Mucosa of rectum (tissue), 2 donors: ENCODE results near the gene SETD5.

Experiments used
- H3K27ac ChIP-seq, 2 donors: one replicate each; pipeline ENCODE4 v1.7.0; 2013; ENCODE audit warnings: inconsistent platforms in 2 of 2, low read depth in 2 of 2, low read length in 2 of 2
- H3K27me3 ChIP-seq, 2 donors: one replicate each; pipeline ENCODE4 v1.7.0; 2013; ENCODE audit warnings: low read length in 2 of 2; ENCODE audit not compliant: control insufficient read depth in 2 of 2, insufficient read depth in 2 of 2
- H3K36me3 ChIP-seq, 2 donors: one replicate each; pipeline ENCODE4 v1.7.0; 2013; ENCODE audit warnings: low read length in 2 of 2; ENCODE audit not compliant: control insufficient read depth in 2 of 2, insufficient read depth in 2 of 2
- H3K4me1 ChIP-seq, 2 donors: one replicate each; pipeline ENCODE4 v1.7.0; 2013; ENCODE audit warnings: low read length in 2 of 2, mild to moderate bottlenecking in 1 of 2; ENCODE audit not compliant: control insufficient read depth in 2 of 2, insufficient read depth in 2 of 2
- H3K4me3 ChIP-seq, 2 donors: one replicate each; pipeline ENCODE4 v1.7.0; 2013; ENCODE audit warnings: low read length in 2 of 2
- H3K9ac ChIP-seq, 2 donors: one replicate each; pipeline ENCODE4 v1.7.0; 2013; ENCODE audit warnings: low read length in 2 of 2, low read depth in 1 of 2, mild to moderate bottlenecking in 1 of 2
- H3K9me3 ChIP-seq, 2 donors: one replicate each; pipeline ENCODE4 v1.7.0; 2013; ENCODE audit warnings: low read length in 2 of 2; ENCODE audit not compliant: control insufficient read depth in 2 of 2
- donor health status: healthy.
- donor health status: Normal muscosa, but diverticular disease.

The SETD5 gene

GRCh38 chr3:9369508-9369907, 27.9 kb upstream of the SETD5 start:
- H3K9ac ChIP-seq: no peak overlapping the region
- no peak overlapping the region for H3K27ac ChIP-seq
- no peaks in the 10 kb centered on the region for H3K4me1 ChIP-seq
- H3K36me3 ChIP-seq: peaks cover 51 to 78% of the 10 kb centered on the region in 2 donors
- no peaks in the 10 kb centered on the region for H3K27me3 ChIP-seq
- no peaks in the 10 kb centered on the region for H3K9me3 ChIP-seq
- no peak overlapping the region for H3K4me3 ChIP-seq

GRCh38 chr3:9373465-9373864, 23.9 kb upstream of the SETD5 start:
- Histone ChIP-seq H3K9ac (no peak overlapping the region), H3K9me3 (no peaks in the 10 kb centered on the region), H3K4me1 (no peaks in the 10 kb centered on the region), H3K27ac (no peak overlapping the region), H3K36me3 (peaks cover 69 to 83% of the 10 kb centered on the region in 2 donors), H3K4me3 (no peak overlapping the region), H3K27me3 (no peaks in the 10 kb centered on the region)

GRCh38 chr3:9377981-9378380, 19.4 kb upstream of the SETD5 start:
- H3K4me3 ChIP-seq: no peak overlapping the region
- H3K36me3 ChIP-seq: peaks cover 65 to 72% of the 10 kb centered on the region in 2 donors
- H3K4me1 ChIP-seq: no peaks in the 10 kb centered on the region
- H3K27me3 ChIP-seq: no peaks in the 10 kb centered on the region
- H3K9me3 ChIP-seq: no peaks in the 10 kb centered on the region
- H3K27ac ChIP-seq: no peak overlapping the region
- H3K9ac ChIP-seq: no peak overlapping the region

- H3K4me1 ChIP-seq: no peaks in the 10 kb centered on the region
- no peak overlapping the region for H3K4me3 ChIP-seq
- H3K36me3 ChIP-seq: peaks cover 65 to 66% of the 10 kb centered on the region in 2 donors
Measured at GRCh38 chr3:9379327-9379726, 18.1 kb upstream of the SETD5 start.

GRCh38 chr3:9380014-9380413, 17.4 kb upstream of the SETD5 start:
- H3K27me3 ChIP-seq: no peaks in the 10 kb centered on the region
- no peak overlapping the region for H3K27ac ChIP-seq
- H3K4me3 ChIP-seq: no peak overlapping the region
- H3K4me1 ChIP-seq: no peaks in the 10 kb centered on the region
- H3K36me3 ChIP-seq: peaks cover 66 to 67% of the 10 kb centered on the region in 2 donors
- no peaks in the 10 kb centered on the region for H3K9me3 ChIP-seq
- no peak overlapping the region for H3K9ac ChIP-seq

More at GRCh38 chr3:9379327-9379726, 18.1 kb upstream of the SETD5 start:
- H3K27me3 ChIP-seq: no peaks in the 10 kb centered on the region
- H3K27ac ChIP-seq: no peak overlapping the region
- no peaks in the 10 kb centered on the region for H3K9me3 ChIP-seq
- H3K9ac ChIP-seq: no peak overlapping the region

- Histone ChIP-seq H3K4me3 (no peak overlapping the region), H3K9ac (no peak overlapping the region), H3K27me3 (no peaks in the 10 kb centered on the region), H3K27ac (no peak overlapping the region), H3K36me3 (peaks cover 62 to 81% of the 10 kb centered on the region in 2 donors), H3K4me1 (no peaks in the 10 kb centered on the region), H3K9me3 (no peaks in the 10 kb centered on the region)
Measured at GRCh38 chr3:9384141-9384828, 13.1 kb upstream of the SETD5 start.

- Histone ChIP-seq H3K36me3 (peaks cover 64 to 79% of the 10 kb centered on the region in 2 donors), H3K27me3 (no peaks in the 10 kb centered on the region), H3K9ac (no peak overlapping the region), H3K9me3 (no peaks in the 10 kb centered on the region), H3K4me1 (no peaks in the 10 kb centered on the region), H3K27ac (no peak overlapping the region), H3K4me3 (no peak overlapping the region)
Measured at GRCh38 chr3:9385187-9386077, 12.0 kb upstream of the SETD5 start.

- Histone ChIP-seq H3K9me3 (no peaks in the 10 kb centered on the region), H3K27me3 (no peaks in the 10 kb centered on the region), H3K4me1 (no peaks in the 10 kb centered on the region), H3K36me3 (peaks cover 67 to 82% of the 10 kb centered on the region in 2 donors), H3K4me3 (no peak overlapping the region), H3K27ac (no peak overlapping the region), H3K9ac (no peak overlapping the region)
Measured at GRCh38 chr3:9386078-9386459, 11.3 kb upstream of the SETD5 start.

- Histone ChIP-seq H3K4me3 (no peak overlapping the region), H3K27ac (no peak overlapping the region), H3K36me3 (peaks cover 68 to 84% of the 10 kb centered on the region in 2 donors), H3K9me3 (no peaks in the 10 kb centered on the region), H3K4me1 (peaks cover 0 to 4% of the 10 kb centered on the region in 2 donors), H3K27me3 (no peaks in the 10 kb centered on the region), H3K9ac (no peak overlapping the region)
Measured at GRCh38 chr3:9386501-9387321, 10.7 kb upstream of the SETD5 start.

- H3K27me3 ChIP-seq: no peaks in the 10 kb centered on the region
- peaks cover 0 to 4% of the 10 kb centered on the region in 2 donors for H3K4me1 ChIP-seq
- H3K9ac ChIP-seq: no peak overlapping the region
- no peaks in the 10 kb centered on the region for H3K9me3 ChIP-seq
- H3K36me3 ChIP-seq: peaks cover 68 to 87% of the 10 kb centered on the region in 2 donors
- H3K27ac ChIP-seq: no peak overlapping the region
- H3K4me3 ChIP-seq: no peak overlapping the region
Measured at GRCh38 chr3:9387322-9387655, 10.1 kb upstream of the SETD5 start.
